Breast epithelium (tissue), 4 donors: ENCODE results near the gene APELA. TPM values are rescaled to one million over a fixed set of nuclear protein-coding genes. Genes with fewer than 3 reads are reported as not detected.

Experiments used
- DNase-seq, 2 donors: peaks; one replicate each; pipeline ENCODE4 v3.0.0-alpha.2; 2019; ENCODE audit warnings: low spot score in 2 of 2
- H3K27ac ChIP-seq, 2 donors: fragments of 200-600 bp; sonication (generic) in 1 of 2; one replicate each; pipeline ENCODE4 v1.5.1; 2016 to 2019; ENCODE audit warnings: mild to moderate bottlenecking in 1 of 2
- H3K27me3 ChIP-seq, 2 donors: fragments of 200-600 bp; sonication (generic) in 1 of 2; one replicate each; pipeline versions ENCODE4 v1.5.1 to v1.6.0; 2017 to 2019; ENCODE audit warnings: control low read depth in 1 of 2, mild to moderate bottlenecking in 1 of 2
- H3K36me3 ChIP-seq: fragments of 200-600 bp; one replicate; pipeline ENCODE4 v1.5.1; 2019
- H3K4me1 ChIP-seq, 2 donors: fragments of 200-600 bp; sonication (generic); one replicate each; pipeline ENCODE4 v1.5.1; 2016 to 2019; ENCODE audit warnings: control low read depth in 1 of 2
- H3K4me3 ChIP-seq, 3 donors: fragments of 200-600 bp; sonication (generic); 1 replicate in 2 of 3; 2 replicates in 1 of 3; pipeline ENCODE4 v1.5.1; 2016 to 2019; ENCODE audit warnings: mild to moderate bottlenecking in 3 of 3, moderate library complexity in 2 of 3
- H3K9me3 ChIP-seq, 2 donors: fragments of 200-600 bp; sonication (generic) in 1 of 2; one replicate each; pipeline ENCODE4 v1.5.1; 2016 to 2019; ENCODE audit warnings: control low read depth in 1 of 2
- POLR2A ChIP-seq: fragments of 450-650 bp; IDR thresholded peaks from one replicate; pipeline ENCODE4 v1.6.1; 2016; ENCODE audit warnings: antibody characterized with exemption, mild to moderate bottlenecking, moderate library complexity
- POLR2AphosphoS5 ChIP-seq, 3 donors: sonication (generic); formaldehyde crosslinking; IDR thresholded peaks; one replicate each; pipeline ENCODE4 v1.6.1; 2017; ENCODE audit warnings: antibody characterized with exemption in 3 of 3
- intact Hi-C: fragments of 100-400 bp; cut with DNase I; formaldehyde crosslinking; loops from one replicate; pipeline ENCODE4 v1.15.1; 2023; ENCODE audit warnings: low total_unique reads
- total RNA-seq, 3 donors: library from RNA; depleted of rRNA; stranded (reverse); fragments of >200 nt; gene quantifications; one replicate each; pipeline ENCODE4 v1.1.0, GENCODE V29; 2016
- TF ChIP-seq, protein P1 (sequence below), 3 donors: fragments of 450-650 bp; IDR thresholded peaks; one replicate each; pipeline ENCODE4 v1.5.1; 2016 to 2017; ENCODE audit warnings: antibody characterized with exemption in 3 of 3, mild to moderate bottlenecking in 3 of 3, moderate library complexity in 3 of 3

Gene APELA
- total RNA-seq, 3 donors from 2014 or later: 0.73 to 2.0 TPM; not detected in 1

DNA sequence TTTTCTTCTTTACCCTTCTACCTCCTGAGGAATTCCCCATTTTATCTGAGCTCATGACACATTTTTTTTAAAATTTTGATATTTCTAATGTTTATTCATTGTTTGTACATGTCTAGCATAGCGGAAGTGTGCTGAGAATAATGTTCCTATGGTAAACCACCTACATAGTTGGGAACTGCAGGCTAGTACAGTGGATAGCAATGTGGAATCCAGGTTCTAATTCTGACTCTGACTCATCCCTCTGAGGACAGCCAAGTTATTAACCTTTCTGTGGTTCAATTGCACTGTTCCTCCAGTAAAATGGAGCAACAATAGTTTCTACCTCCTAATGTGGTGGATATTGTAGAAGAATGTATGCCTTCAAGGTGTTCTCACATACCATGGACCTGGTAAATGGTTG is 20.6 kb upstream of the APELA start:
- Histone ChIP-seq H3K36me3 (no peaks in the 10 kb centered on the region), H3K4me3 (no peak overlapping the region), H3K27me3 (no peaks in the 10 kb centered on the region), H3K9me3 (no peaks in the 10 kb centered on the region), H3K27ac (no peak overlapping the region), H3K4me1 (no peaks in the 10 kb centered on the region)
- TF ChIP-seq, protein P1, sequence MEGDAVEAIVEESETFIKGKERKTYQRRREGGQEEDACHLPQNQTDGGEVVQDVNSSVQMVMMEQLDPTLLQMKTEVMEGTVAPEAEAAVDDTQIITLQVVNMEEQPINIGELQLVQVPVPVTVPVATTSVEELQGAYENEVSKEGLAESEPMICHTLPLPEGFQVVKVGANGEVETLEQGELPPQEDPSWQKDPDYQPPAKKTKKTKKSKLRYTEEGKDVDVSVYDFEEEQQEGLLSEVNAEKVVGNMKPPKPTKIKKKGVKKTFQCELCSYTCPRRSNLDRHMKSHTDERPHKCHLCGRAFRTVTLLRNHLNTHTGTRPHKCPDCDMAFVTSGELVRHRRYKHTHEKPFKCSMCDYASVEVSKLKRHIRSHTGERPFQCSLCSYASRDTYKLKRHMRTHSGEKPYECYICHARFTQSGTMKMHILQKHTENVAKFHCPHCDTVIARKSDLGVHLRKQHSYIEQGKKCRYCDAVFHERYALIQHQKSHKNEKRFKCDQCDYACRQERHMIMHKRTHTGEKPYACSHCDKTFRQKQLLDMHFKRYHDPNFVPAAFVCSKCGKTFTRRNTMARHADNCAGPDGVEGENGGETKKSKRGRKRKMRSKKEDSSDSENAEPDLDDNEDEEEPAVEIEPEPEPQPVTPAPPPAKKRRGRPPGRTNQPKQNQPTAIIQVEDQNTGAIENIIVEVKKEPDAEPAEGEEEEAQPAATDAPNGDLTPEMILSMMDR (IDR thresholded peaks at IDR 0.05): no peak
- TF ChIP-seq POLR2AphosphoS5 (IDR thresholded peaks at IDR 0.05) (no peak), POLR2A (no peak)
- intact Hi-C loops: no loop called here
- no peak for DNase-seq

DNA sequence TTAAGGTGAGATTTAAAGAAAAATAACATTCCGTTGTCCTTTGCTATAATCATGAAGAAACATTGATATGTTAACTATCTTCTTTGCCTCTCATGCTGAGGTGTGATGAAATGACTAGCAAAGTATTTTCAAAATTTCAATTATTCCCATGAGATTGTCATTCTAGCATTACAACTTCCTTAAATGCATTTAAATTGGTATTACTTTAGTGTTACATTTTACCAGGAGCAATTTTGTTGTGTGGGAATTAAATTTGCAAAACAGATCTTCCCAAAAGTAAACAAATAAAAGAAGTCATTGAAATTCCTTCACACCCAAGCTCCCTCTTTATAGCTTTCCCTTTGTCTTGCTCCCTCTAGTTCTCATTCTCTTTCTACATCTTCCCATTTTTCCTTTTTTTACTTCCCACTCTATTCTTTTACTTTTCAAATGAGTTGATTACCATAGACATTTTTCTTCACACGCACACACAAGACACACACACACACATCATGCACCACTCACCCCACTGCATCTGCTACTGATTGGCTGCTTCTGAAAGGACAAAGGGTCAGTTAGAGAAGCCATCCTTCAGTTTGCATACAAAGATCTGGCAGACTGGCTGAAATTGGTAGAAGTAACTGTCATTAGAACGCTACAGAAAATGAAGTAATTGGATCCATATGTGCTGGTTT is 10.0 kb upstream of the APELA start:
- Histone ChIP-seq H3K36me3 (no peaks in the 10 kb centered on the region), H3K9me3 (no peaks in the 10 kb centered on the region), H3K27ac (no peak overlapping the region), H3K4me3 (no peak overlapping the region), H3K4me1 (no peaks in the 10 kb centered on the region), H3K27me3 (no peaks in the 10 kb centered on the region)
- intact Hi-C loops: no loop called here
- TF ChIP-seq POLR2A: no peak
- no peak for TF ChIP-seq POLR2AphosphoS5 (IDR thresholded peaks at IDR 0.05)
- TF ChIP-seq, protein P1 (IDR thresholded peaks at IDR 0.05): no peak
- DNase-seq: no peak

DNA sequence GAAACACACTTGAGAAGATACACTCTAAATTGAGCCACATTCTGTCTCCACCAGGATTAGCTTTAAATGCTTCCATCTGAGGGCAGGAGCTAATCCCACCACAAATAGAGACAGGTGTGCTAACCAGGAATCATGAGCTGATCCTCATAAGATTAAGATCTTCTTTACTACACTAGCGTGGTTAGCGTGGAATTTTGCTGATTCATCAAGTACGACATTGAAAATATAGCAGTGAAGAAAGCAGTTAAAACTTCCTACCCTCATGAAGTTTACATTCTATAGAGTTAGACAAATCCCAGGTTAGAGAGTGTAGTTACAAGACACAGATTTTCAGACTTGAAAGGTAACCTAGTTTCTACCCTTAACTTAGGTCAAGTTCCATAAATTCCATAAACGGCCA is 5.3 kb upstream of the APELA start:
- H3K4me3 ChIP-seq: no peak overlapping the region
- no peak for TF ChIP-seq POLR2AphosphoS5 (IDR thresholded peaks at IDR 0.05)
- TF ChIP-seq, protein P1 (IDR thresholded peaks at IDR 0.05): no peak
- TF ChIP-seq POLR2A: no peak
- no peaks in the 10 kb centered on the region for H3K4me1 ChIP-seq
- H3K27me3 ChIP-seq: no peaks in the 10 kb centered on the region
- DNase-seq: no peak
- intact Hi-C loops: no loop called here
- H3K9me3 ChIP-seq: no peaks in the 10 kb centered on the region
- no peaks in the 10 kb centered on the region for H3K36me3 ChIP-seq
- H3K27ac ChIP-seq: no peak overlapping the region

DNA sequence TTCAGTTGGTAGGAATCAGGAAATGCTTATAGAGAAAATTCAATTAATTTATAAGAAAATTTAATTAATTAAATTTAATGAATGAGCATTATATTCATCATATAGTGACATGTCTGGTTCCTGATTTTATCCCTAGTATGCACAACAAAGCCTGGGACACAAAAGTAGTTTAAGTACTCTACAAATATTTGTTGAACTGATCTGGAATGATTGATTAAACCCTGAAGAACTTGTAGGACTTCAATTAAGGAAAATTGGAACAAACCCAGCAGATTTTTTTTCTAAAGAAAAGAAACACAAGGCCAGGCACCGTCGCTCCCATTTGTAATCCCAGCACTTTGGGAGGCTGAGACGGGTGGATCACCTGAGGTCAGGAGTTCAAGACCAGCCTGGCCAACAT is 4.5 kb upstream of the APELA start:
- Histone ChIP-seq H3K4me3 (no peak overlapping the region), H3K27me3 (no peaks in the 10 kb centered on the region), H3K36me3 (no peaks in the 10 kb centered on the region), H3K9me3 (no peaks in the 10 kb centered on the region), H3K27ac (no peak overlapping the region), H3K4me1 (no peaks in the 10 kb centered on the region)
- DNase-seq: no peak
- no peak for TF ChIP-seq POLR2AphosphoS5 (IDR thresholded peaks at IDR 0.05)
- TF ChIP-seq POLR2A: no peak
- TF ChIP-seq, protein P1 (IDR thresholded peaks at IDR 0.05): no peak
- intact Hi-C loops: no loop called here

DNA sequence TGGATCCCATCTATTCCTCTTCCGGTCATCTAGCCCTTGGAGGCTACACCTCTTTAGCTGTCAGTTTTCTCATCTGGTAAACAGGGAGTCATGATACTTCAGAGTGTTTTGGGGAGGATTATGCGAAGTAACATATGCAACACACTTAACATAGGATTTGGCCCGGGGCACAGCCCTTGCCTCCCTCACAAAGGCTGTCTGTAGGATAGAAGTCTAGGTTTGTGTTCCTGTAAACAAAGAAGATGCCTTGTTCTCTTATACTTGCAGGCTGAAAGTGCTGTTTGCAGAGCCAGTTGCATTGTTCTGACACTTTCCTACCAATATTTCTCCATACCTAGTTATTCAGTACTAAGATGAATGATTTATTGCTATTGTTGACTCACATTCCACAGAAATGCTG is 2.2 kb upstream of the APELA start:
- DNase-seq: no peak
- H3K4me1 ChIP-seq: no peaks in the 10 kb centered on the region
- H3K9me3 ChIP-seq: no peaks in the 10 kb centered on the region
- H3K27me3 ChIP-seq: no peaks in the 10 kb centered on the region
- H3K4me3 ChIP-seq: no peak overlapping the region
- TF ChIP-seq POLR2AphosphoS5 (IDR thresholded peaks at IDR 0.05) (no peak), POLR2A (no peak)
- TF ChIP-seq, protein P1 (IDR thresholded peaks at IDR 0.05): no peak
- no peaks in the 10 kb centered on the region for H3K36me3 ChIP-seq
- H3K27ac ChIP-seq: no peak overlapping the region
- intact Hi-C loops: no loop called here
